HL-60 (cell line): ENCODE data around the gene GJC3.
"Not testable (repeated sequence)": the region's sequence is repeated elsewhere in the genome, so short reads cannot be mapped to it uniquely, and the experiment has no call there.

Experiments used
- DNase-seq, 2 experiments: peaks; one replicate each; pipeline ENCODE4 v3.0.0-alpha.2; 2010 to 2020; ENCODE audit warnings: low read depth in 1 of 2, low spot score in 1 of 2
- H3K27ac ChIP-seq: fragments of 250-450 bp; sonication (Bioruptor Pico); replicated peaks from 2 replicates; pipeline ENCODE4 v1.5.1; 2020; ENCODE audit warnings: mild to moderate bottlenecking, moderate library complexity
- H3K27me3 ChIP-seq: fragments of 250-450 bp; sonication (Bioruptor Pico); 2 replicates; pipeline ENCODE4 v1.5.1; 2021; ENCODE audit warnings: mild to moderate bottlenecking, moderate library complexity; ENCODE audit not compliant: insufficient read depth, poor library complexity, severe bottlenecking
- H3K4me3 ChIP-seq: replicated peaks from 2 replicates; pipeline ENCODE4 v1.5.1; 2011; ENCODE audit warnings: mild to moderate bottlenecking, control low read depth, low read length; ENCODE audit not compliant: insufficient read depth
- CTCF ChIP-seq: IDR thresholded peaks from one replicate; pipeline ENCODE4 v1.5.1; 2011; ENCODE audit warnings: low read length, control low read depth, inconsistent platforms; ENCODE audit not compliant: insufficient read depth
- GABPA ChIP-seq: IDR thresholded peaks from 2 replicates; pipeline ENCODE4 v1.6.1; 2012; ENCODE audit warnings: low read depth
- POLR2AphosphoS5 ChIP-seq: IDR thresholded peaks from 2 replicates; pipeline ENCODE4 v1.6.1; 2012; ENCODE audit warnings: low read depth
- REST ChIP-seq: IDR thresholded peaks from 2 replicates; pipeline ENCODE4 v1.6.1; 2012; ENCODE audit warnings: low read depth; ENCODE audit not compliant: insufficient replicate concordance
- SPI1 ChIP-seq: IDR thresholded peaks from 2 replicates; pipeline ENCODE4 v1.6.1; 2012; ENCODE audit warnings: low read depth, mild to moderate bottlenecking, borderline replicate concordance

Gene GJC3

GRCh38 chr7:99894738-99895137, 34.7 kb downstream of the GJC3 start:
- no peak overlapping the region for H3K4me3 ChIP-seq
- no peak for TF ChIP-seq GABPA
- no peak for TF ChIP-seq POLR2AphosphoS5
- TF ChIP-seq SPI1: no peak
- TF ChIP-seq CTCF: no peak
- TF ChIP-seq REST: no peak
- no peak overlapping the region for H3K27ac ChIP-seq
- no peak for DNase-seq
- H3K27me3 ChIP-seq: no peaks in the 10 kb centered on the region

DNA sequence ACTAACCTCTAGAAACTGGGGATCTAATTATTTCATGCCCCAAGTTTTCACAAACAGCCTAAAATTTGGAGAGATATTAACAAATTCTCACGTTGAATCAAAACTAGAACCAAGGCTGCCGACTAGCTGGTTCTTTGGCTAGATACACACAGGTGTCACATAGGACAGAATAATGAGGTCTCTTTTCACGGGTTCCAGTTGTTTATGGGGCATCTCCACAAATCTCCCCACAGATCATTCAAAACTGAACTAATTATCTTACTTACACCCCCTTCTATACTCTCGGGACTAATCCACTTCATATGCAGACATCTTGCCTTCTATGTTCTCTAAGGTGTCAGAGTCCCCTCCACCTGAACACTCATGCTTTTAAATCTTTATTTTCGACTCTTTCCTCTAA, 36.1 kb downstream of the GJC3 start:
- no peaks in the 10 kb centered on the region for H3K27me3 ChIP-seq
- no peak overlapping the region for H3K4me3 ChIP-seq
- H3K27ac ChIP-seq: no peak overlapping the region
- TF ChIP-seq POLR2AphosphoS5 (no peak), GABPA (no peak), CTCF (no peak), REST (no peak), SPI1 (no peak)
- DNase-seq: no peak

- DNase-seq, H3K4me3 ChIP-seq, H3K27me3 ChIP-seq, H3K27ac ChIP-seq: not testable (repeated sequence)
Measured at GRCh38 chr7:99890348-99890747, 39.1 kb downstream of the GJC3 start.

DNA sequence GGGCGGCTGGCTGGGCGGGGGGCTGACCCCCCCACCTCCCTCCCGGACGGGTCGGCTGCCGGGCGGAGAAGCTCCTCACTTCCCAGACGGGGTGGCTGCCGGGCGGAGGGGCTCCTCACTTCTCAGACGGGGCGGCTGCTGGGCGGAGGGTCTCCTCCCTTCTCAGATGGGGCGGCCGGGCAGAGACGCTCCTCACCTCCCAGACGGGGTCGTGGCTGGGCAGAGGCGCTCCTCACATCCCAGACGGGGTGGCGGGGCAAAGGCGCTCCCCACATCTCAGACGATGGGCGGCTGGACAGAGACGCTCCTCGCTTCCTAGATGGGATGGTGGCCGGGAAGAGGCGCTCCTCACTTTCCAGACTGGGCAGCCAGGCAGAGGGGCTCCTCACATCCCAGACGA, 41.1 kb downstream of the GJC3 start:
- not testable (repeated sequence) for H3K4me3 ChIP-seq

DNA sequence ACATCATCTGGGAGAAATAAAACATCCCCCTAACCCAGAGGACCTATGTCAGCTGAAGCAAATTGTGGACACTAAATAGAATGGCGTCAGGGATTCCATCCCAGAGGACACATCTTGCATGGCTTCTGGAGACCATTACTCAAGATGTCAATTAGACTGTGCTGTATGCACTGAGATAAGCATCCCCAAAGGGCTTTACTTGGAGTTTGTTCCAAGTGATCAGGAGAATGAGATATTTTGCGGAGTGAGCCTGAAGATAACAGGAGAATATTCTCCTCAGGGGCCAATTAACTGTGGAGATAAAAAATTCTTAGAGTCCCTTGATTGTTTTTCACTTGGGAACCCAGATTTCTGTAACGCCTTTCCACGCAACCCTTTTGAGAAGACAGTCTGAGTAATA, 48.0 kb downstream of the GJC3 start:
- Histone ChIP-seq H3K27ac (no peak overlapping the region), H3K27me3 (no peaks in the 10 kb centered on the region), H3K4me3 (no peak overlapping the region)
- DNase-seq: no peak
- no peak for TF ChIP-seq REST
- no peak for TF ChIP-seq GABPA
- no peak for TF ChIP-seq POLR2AphosphoS5
- no peak for TF ChIP-seq SPI1
- no peak for TF ChIP-seq CTCF

More for the DNA sequence above, 41.1 kb downstream of the GJC3 start:
- not testable (repeated sequence) for DNase-seq, H3K27me3 ChIP-seq, H3K27ac ChIP-seq
